HepG2 (cell line): Measurements from ENCODE around the gene RTEL1. TPM values are rescaled to one million over a fixed set of nuclear protein-coding genes. Genes with fewer than 3 reads are reported as not detected.

Source experiments
- ATAC-seq: fragments of 200-7000 bp; cut with Tn5 transposase; 3 replicates; pipeline ENCODE4 v1.9.1; 2020; ENCODE audit warnings: mild to moderate bottlenecking, moderate library complexity
- BruUV-seq: library from RNA; stranded (reverse); fragments of 400-500 nt; replicated peaks from 2 replicates; lab custom pipeline; 2021; lab: Mats Ljungman, UMichigan
- CTCF ChIA-PET: fragments of 300-600 bp; formaldehyde crosslinking; extraction: SDS; loops from one replicate; lab custom pipeline; 2021; ENCODE audit warnings: low total read pairs, inconsistent platforms, low intra/inter-chr PET ratio; lab: Yijun Ruan, JAX
- POLR2A ChIA-PET: fragments of 350-600 bp; sonication (Branson Sonifier 250); formaldehyde crosslinking; loops from one replicate; lab custom pipeline; 2020; ENCODE audit warnings: antibody characterized with exemption, inconsistent platforms; lab: Yijun Ruan, JAX
- DNase-seq: peaks from one replicate; pipeline ENCODE4 v3.0.0-alpha.2; 2015; ENCODE audit warnings: low spot score
- FAIRE-seq: peaks from 3 replicates; lab custom pipeline; 2011; peaks lifted over from hg19 to GRCh38; lab: Jason Lieb, UNC
- H2AFZ ChIP-seq: one replicate; pipeline ENCODE4 v1.6.1; 2011; ENCODE audit warnings: low read length, inconsistent platforms
- H3K27ac ChIP-seq: fragments of 300-600 bp; 3 replicates; pipeline ENCODE4 v1.8.0; 2011; ENCODE audit warnings: mixed run types, mild to moderate bottlenecking, mixed read lengths, low read length, inconsistent platforms; ENCODE audit not compliant: insufficient read depth; ENCODE audit errors: extremely low read length
- H3K27me3 ChIP-seq, 2 experiments: fragments of 200-600 bp in 1 of 2; 2 replicates in 1 of 2; 3 replicates in 1 of 2; pipeline versions ENCODE4 v1.6.0 to v1.8.0; 2011; ENCODE audit warnings: low read length in 2 of 2, mild to moderate bottlenecking in 2 of 2, moderate library complexity in 2 of 2, inconsistent platforms in 1 of 2; ENCODE audit not compliant: insufficient read depth in 2 of 2, control insufficient read depth in 1 of 2
- H3K36me3 ChIP-seq, 2 experiments: fragments of 200-600 bp in 1 of 2; replicated peaks in 1 of 2; 2 replicates in 1 of 2; 3 replicates in 1 of 2; pipeline versions ENCODE4 v1.5.1 to v1.8.0; 2011; ENCODE audit warnings: low read length in 2 of 2, inconsistent platforms in 1 of 2; ENCODE audit not compliant: insufficient read depth in 2 of 2, control insufficient read depth in 1 of 2
- H3K4me1 ChIP-seq: 2 replicates; pipeline ENCODE4 v1.5.1; 2012; ENCODE audit warnings: low read length, inconsistent platforms; ENCODE audit not compliant: insufficient read depth
- H3K4me2 ChIP-seq: 2 replicates; pipeline ENCODE4 v1.6.0; 2011; ENCODE audit warnings: low read depth, low read length, inconsistent platforms
- H3K4me3 ChIP-seq, 3 experiments: fragments of 200-600 bp in 1 of 3; sonication (generic), shearing (Covaris generic) in 1 of 3; replicated peaks in 1 of 3; 2 replicates each; pipeline ENCODE4 v1.5.1; 2011 to 2016; ENCODE audit warnings: low read length in 3 of 3, inconsistent platforms in 2 of 3, low read depth in 2 of 3, mild to moderate bottlenecking in 2 of 3, control low read depth in 1 of 3, mixed read lengths in 1 of 3; ENCODE audit not compliant: insufficient read depth in 1 of 3
- H3K79me2 ChIP-seq: one replicate; pipeline ENCODE4 v1.6.1; 2011; ENCODE audit warnings: low read length, inconsistent platforms; ENCODE audit not compliant: insufficient read depth
- H3K9ac ChIP-seq: 2 replicates; pipeline ENCODE4 v1.6.0; 2011; ENCODE audit warnings: mild to moderate bottlenecking, low read depth, low read length, inconsistent platforms; ENCODE audit not compliant: insufficient read depth
- H3K9me3 ChIP-seq: 2 replicates; pipeline ENCODE4 v1.5.1; 2012; ENCODE audit warnings: mild to moderate bottlenecking, low read length
- H4K20me1 ChIP-seq: 2 replicates; pipeline ENCODE4 v1.6.0; 2011; ENCODE audit warnings: inconsistent platforms, mild to moderate bottlenecking, low read length, moderate library complexity; ENCODE audit not compliant: insufficient read depth
- BATF2 ChIP-seq: sonication (generic); formaldehyde crosslinking; IDR thresholded peaks from 2 replicates; pipeline ENCODE4 v1.8.0; 2022; ENCODE audit warnings: mild to moderate bottlenecking, missing genetic modification reagents, moderate library complexity
- FOXK2 ChIP-seq: fragments of 450-650 bp; IDR thresholded peaks from 2 replicates; pipeline ENCODE4 v1.6.1; 2016
- SKIL ChIP-seq: sonication (generic); formaldehyde crosslinking; IDR thresholded peaks from 2 replicates; pipeline ENCODE4 v1.8.0; 2022; ENCODE audit warnings: missing genetic modification reagents, mild to moderate bottlenecking, moderate library complexity, borderline replicate concordance
- TARDBP ChIP-seq: sonication (generic); formaldehyde crosslinking; IDR thresholded peaks from 2 replicates; pipeline ENCODE4 v1.8.0; 2022; ENCODE audit warnings: mild to moderate bottlenecking, missing genetic modification reagents
- ZNF280B ChIP-seq: sonication (generic); formaldehyde crosslinking; IDR thresholded peaks from 2 replicates; pipeline ENCODE4 v1.5.0; 2020; ENCODE audit warnings: missing genetic modification reagents, mild to moderate bottlenecking, borderline replicate concordance
- ZNF431 ChIP-seq: sonication (generic); formaldehyde crosslinking; IDR thresholded peaks from 2 replicates; pipeline ENCODE4 v1.9.0; 2022; ENCODE audit warnings: missing genetic modification reagents, low read depth, mild to moderate bottlenecking, borderline replicate concordance
- ZNF501 ChIP-seq: sonication (generic); formaldehyde crosslinking; IDR thresholded peaks from 2 replicates; pipeline ENCODE4 v1.5.1; 2020; ENCODE audit warnings: mild to moderate bottlenecking, moderate library complexity, missing genetic modification reagents
- ZNF710 ChIP-seq: sonication (generic); formaldehyde crosslinking; IDR thresholded peaks from 2 replicates; pipeline ENCODE4 v1.5.0; 2020; ENCODE audit warnings: mild to moderate bottlenecking, missing genetic modification reagents, borderline replicate concordance
- ZNF746 ChIP-seq: sonication (generic); formaldehyde crosslinking; IDR thresholded peaks from 2 replicates; pipeline ENCODE4 v1.8.0; 2022; ENCODE audit warnings: mild to moderate bottlenecking, missing genetic modification reagents
- ZNF841 ChIP-seq: sonication (generic); formaldehyde crosslinking; IDR thresholded peaks from 2 replicates; pipeline ENCODE4 v1.8.1; 2023; ENCODE audit warnings: missing genetic modification reagents, borderline replicate concordance
- WGBS: methylation state at CpG from one replicate; pipeline ENCODE4 v1.1.6; 2017; ENCODE audit warnings: low lambda C conversion rate; 5-methylcytosine and 5-hydroxymethylcytosine counted together
- in situ Hi-C: cut with HindIII; loops from 2 replicates; pipeline ENCODE4 v1.10.0; 2017; ENCODE audit warnings: low pct_unique_long_range_greater_than_20kb; ENCODE audit not compliant: extremely low pct_ligation_motif_present
- intact Hi-C: fragments of 100-400 bp; cut with micrococcal nuclease; formaldehyde crosslinking; loops from one replicate; pipeline ENCODE4 v1.10.0; 2022; ENCODE audit not compliant: unreplicated experiment
- polyA plus RNA-seq, 8 experiments: library from polyadenylated mRNA; depleted of rRNA in 3 of 8; stranded (reverse) in 7 of 8; unstranded in 1 of 8; fragments of >200 nt; fragmentation: Illumina TruSeq in 4 of 8; extraction: Trizol in 4 of 8; gene quantifications; 2 replicates each; pipeline versions ENCODE4 v1.2.1 to v1.2.3, GENCODE V29; 2011 to 2016; ENCODE audit warnings: low read depth in 4 of 8, missing spikeins in 1 of 8, mixed read lengths in 1 of 8; ENCODE audit not compliant: insufficient read depth in 1 of 8
- total RNA-seq, 5 experiments: library from RNA; depleted of rRNA; stranded (reverse); fragments of >200 nt; fragmentation: Illumina TruSeq; extraction: Trizol; gene quantifications; 2 replicates each; pipeline ENCODE4 v1.2.3, GENCODE V29; 2016; ENCODE audit warnings: low read depth in 1 of 5
- TF ChIP-seq, protein P1 (sequence below): fragments of 450-650 bp; IDR thresholded peaks from 2 replicates; pipeline ENCODE4 v1.6.1; 2016

The RTEL1 gene
- total and polyA plus RNA-seq, 2 of the 13 experiments (the other 11 are each of a cell fraction or from before 2014, with no cell fraction given) = 21.8 to 36.4 TPM

GRCh38 chr20:63732118-63733095 lies 74.3 kb downstream of the RTEL1 start:
- BruUV-seq = no TSS peak
- 87% methylated on average over 38 of the region's 38 CpGs for WGBS
- H4K20me1 ChIP-seq = no peaks in the 10 kb centered on the region
- no peaks in the 10 kb centered on the region for H3K27me3 ChIP-seq
- FAIRE-seq = peak; percentile 82
- in situ Hi-C loops = no loop called here
- H3K4me1 ChIP-seq = peaks cover 57% of the 10 kb centered on the region
- peaks cover 37% of the 10 kb centered on the region for H3K79me2 ChIP-seq
- no peaks in the 10 kb centered on the region for H3K9me3 ChIP-seq
- ChIA-PET CTCF (no interaction called here), POLR2A (interaction anchor here (7.3 kb wide), 1 partner anchor 25 kb away, joined by 190 read pairs; the partner anchor contains the start of genes ARFRP1 and ZGPAT)
- DNase-seq = no peak
- no peak for ATAC-seq
- intact Hi-C loops = no loop called here
- no peak overlapping the region for H2AFZ ChIP-seq
- no peak overlapping the region for H3K27ac ChIP-seq
- H3K36me3 ChIP-seq = peaks cover 30 to 47% of the 10 kb centered on the region in 2 experiments
- no peak overlapping the region for H3K9ac ChIP-seq
- H3K4me3 ChIP-seq = no peak overlapping the region
- H3K4me2 ChIP-seq = no peak overlapping the region
- peak; percentile 59 for TF ChIP-seq SKIL
- peak; percentile 38; the same call in 1 of the 2 replicates for TF ChIP-seq BATF2 (CRISPR knock-in tag)
- peak; percentile 72; the same call in 1 of the 2 replicates for TF ChIP-seq ZNF280B (CRISPR knock-in tag)
- 0 out of 2 replicates have a peak, but pooled peaks have one; percentile 16 for TF ChIP-seq ZNF431 (CRISPR knock-in tag)
- TF ChIP-seq ZNF841 (CRISPR knock-in tag) = 0 out of 2 replicates have a peak, but pooled peaks have one; percentile 50
- TF ChIP-seq TARDBP (CRISPR knock-in tag) = peak; percentile 47
- no peak for TF ChIP-seq ZNF501
- no peak for TF ChIP-seq ZNF710 (CRISPR knock-in tag)
- TF ChIP-seq, protein P1, sequence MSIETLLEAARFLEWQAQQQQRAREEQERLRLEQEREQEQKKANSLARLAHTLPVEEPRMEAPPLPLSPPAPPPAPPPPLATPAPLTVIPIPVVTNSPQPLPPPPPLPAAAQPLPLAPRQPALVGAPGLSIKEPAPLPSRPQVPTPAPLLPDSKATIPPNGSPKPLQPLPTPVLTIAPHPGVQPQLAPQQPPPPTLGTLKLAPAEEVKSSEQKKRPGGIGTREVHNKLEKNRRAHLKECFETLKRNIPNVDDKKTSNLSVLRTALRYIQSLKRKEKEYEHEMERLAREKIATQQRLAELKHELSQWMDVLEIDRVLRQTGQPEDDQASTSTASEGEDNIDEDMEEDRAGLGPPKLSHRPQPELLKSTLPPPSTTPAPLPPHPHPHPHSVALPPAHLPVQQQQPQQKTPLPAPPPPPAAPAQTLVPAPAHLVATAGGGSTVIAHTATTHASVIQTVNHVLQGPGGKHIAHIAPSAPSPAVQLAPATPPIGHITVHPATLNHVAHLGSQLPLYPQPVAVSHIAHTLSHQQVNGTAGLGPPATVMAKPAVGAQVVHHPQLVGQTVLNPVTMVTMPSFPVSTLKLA = peak; percentile 98
- peak; percentile 27; the same call in 1 of the 2 replicates for TF ChIP-seq FOXK2
- no peak for TF ChIP-seq ZNF746
